Brain microvascular endothelial cell (primary cell): ENCODE data around the gene VPS13C.

Experiments used
- DNase-seq: peaks from one replicate; pipeline ENCODE4 v3.0.0-alpha.2; 2020
- H3K27ac ChIP-seq: fragments of 250-450 bp; sonication (Bioruptor Pico); 2 replicates; pipeline ENCODE4 v1.5.1; 2020; ENCODE audit warnings: mild to moderate bottlenecking, moderate library complexity
- H3K27me3 ChIP-seq: fragments of 250-450 bp; sonication (Bioruptor Pico); replicated peaks from 2 replicates; pipeline ENCODE4 v1.5.1; 2020; ENCODE audit warnings: mild to moderate bottlenecking
- H3K36me3 ChIP-seq: fragments of 250-450 bp; sonication (Bioruptor Pico); replicated peaks from 2 replicates; pipeline ENCODE4 v1.5.1; 2020; ENCODE audit warnings: mild to moderate bottlenecking
- H3K4me3 ChIP-seq: 2 replicates; pipeline ENCODE4 v1.5.1; 2011; ENCODE audit warnings: low read depth, mild to moderate bottlenecking, control low read depth, low read length, moderate library complexity
- in situ Hi-C: cut with HindIII; loops from 2 replicates; pipeline ENCODE4 v1.10.0; 2017; ENCODE audit warnings: low sequenced_read_pairs, low pct_ligation_motif_present
- TF ChIP-seq, protein P1 (sequence below): IDR thresholded peaks from 2 replicates; pipeline ENCODE4 v1.5.1; 2011; ENCODE audit warnings: low read depth, mild to moderate bottlenecking, moderate library complexity, low read length, control low read depth, inconsistent platforms; ENCODE audit errors: missing control alignments

Gene VPS13C

GRCh38 chr15:62093809-62094208 lies 33.6 kb upstream of the VPS13C start:
- TF ChIP-seq, protein P1, sequence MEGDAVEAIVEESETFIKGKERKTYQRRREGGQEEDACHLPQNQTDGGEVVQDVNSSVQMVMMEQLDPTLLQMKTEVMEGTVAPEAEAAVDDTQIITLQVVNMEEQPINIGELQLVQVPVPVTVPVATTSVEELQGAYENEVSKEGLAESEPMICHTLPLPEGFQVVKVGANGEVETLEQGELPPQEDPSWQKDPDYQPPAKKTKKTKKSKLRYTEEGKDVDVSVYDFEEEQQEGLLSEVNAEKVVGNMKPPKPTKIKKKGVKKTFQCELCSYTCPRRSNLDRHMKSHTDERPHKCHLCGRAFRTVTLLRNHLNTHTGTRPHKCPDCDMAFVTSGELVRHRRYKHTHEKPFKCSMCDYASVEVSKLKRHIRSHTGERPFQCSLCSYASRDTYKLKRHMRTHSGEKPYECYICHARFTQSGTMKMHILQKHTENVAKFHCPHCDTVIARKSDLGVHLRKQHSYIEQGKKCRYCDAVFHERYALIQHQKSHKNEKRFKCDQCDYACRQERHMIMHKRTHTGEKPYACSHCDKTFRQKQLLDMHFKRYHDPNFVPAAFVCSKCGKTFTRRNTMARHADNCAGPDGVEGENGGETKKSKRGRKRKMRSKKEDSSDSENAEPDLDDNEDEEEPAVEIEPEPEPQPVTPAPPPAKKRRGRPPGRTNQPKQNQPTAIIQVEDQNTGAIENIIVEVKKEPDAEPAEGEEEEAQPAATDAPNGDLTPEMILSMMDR, result no peak
- Histone ChIP-seq H3K4me3 (no peak overlapping the region), H3K27me3 (no peaks in the 10 kb centered on the region), H3K36me3 (no peaks in the 10 kb centered on the region), H3K27ac (no peak overlapping the region)
- DNase-seq, result no peak
- in situ Hi-C loops, result no loop called here

DNA sequence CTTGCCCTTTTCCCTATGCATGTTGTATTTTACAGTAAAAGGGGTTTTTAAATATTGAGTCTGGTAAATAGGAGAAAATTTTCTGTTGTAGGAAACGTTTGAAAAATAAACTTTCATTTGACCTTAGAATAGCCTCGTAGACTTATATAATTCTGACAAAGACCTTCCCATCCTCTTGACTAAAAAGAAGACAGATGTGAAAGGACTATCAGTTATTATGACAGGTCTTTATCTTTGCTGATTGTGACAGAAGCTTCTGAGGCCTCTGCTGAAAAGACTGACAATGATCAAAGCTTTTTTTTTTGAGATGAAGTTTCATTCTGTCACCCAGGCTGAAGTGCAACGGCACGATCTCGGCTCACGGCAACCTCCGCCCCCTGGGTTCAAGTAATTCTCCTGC lies 30.7 kb upstream of the VPS13C start:
- in situ Hi-C loops, result no loop called here
- Histone ChIP-seq H3K36me3 (no peaks in the 10 kb centered on the region), H3K4me3 (no peak overlapping the region), H3K27me3 (no peaks in the 10 kb centered on the region), H3K27ac (no peak overlapping the region)
- TF ChIP-seq, protein P1, result no peak
- DNase-seq, result no peak

DNA sequence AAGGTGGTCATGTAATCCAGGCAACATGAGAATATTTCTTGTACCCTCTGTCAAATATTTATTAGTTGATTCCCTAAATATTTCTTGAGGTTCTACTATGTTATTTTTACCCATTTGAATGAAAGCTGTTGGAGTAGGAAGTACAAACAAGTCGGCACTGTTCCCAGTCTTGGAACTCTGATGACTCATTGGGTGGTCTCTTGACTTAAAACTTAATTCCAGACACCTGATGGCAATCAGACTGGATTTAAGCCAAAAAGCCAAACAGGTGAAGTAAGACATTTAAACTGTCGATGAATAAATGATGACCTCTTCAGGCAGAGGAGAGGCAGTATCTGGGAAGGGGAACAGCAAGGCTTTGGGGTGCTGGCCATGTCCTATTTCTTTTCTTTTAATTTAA lies 29.4 kb upstream of the VPS13C start:
- in situ Hi-C loops, result no loop called here
- TF ChIP-seq, protein P1, result no peak
- Histone ChIP-seq H3K27me3 (no peaks in the 10 kb centered on the region), H3K4me3 (no peak overlapping the region), H3K36me3 (no peaks in the 10 kb centered on the region), H3K27ac (no peak overlapping the region)
- no peak for DNase-seq

DNA sequence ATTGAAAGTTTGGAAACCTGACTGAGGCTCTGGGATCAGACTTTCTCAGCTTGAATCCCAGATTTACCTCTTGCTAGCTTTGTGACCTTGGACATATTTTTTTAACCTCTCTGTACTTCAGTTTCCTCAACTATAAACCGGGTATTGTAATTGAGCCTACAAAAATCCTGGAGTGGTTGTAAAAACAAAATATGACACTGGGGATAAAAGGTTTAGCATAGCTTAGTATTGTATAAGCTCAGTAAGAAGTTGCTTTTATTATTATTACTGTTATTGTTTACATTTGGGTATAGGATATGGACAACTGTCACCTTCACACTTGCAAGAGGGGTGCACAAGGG lies 28.1 kb upstream of the VPS13C start:
- in situ Hi-C loops, result no loop called here

GRCh38 chr15:62087671-62088352 lies 27.6 kb upstream of the VPS13C start:
- in situ Hi-C loops, result no loop called here
- Histone ChIP-seq H3K27me3 (no peaks in the 10 kb centered on the region), H3K36me3 (no peaks in the 10 kb centered on the region), H3K27ac (no peak overlapping the region), H3K4me3 (no peak overlapping the region)
- TF ChIP-seq, protein P1, result no peak
- DNase-seq, result no peak

More for the DNA sequence above, 28.1 kb upstream of the VPS13C start:
- H3K27ac ChIP-seq, result no peak overlapping the region
- DNase-seq, result no peak
- no peaks in the 10 kb centered on the region for H3K27me3 ChIP-seq
- no peak overlapping the region for H3K4me3 ChIP-seq
- TF ChIP-seq, protein P1, result no peak
- H3K36me3 ChIP-seq, result no peaks in the 10 kb centered on the region

DNA sequence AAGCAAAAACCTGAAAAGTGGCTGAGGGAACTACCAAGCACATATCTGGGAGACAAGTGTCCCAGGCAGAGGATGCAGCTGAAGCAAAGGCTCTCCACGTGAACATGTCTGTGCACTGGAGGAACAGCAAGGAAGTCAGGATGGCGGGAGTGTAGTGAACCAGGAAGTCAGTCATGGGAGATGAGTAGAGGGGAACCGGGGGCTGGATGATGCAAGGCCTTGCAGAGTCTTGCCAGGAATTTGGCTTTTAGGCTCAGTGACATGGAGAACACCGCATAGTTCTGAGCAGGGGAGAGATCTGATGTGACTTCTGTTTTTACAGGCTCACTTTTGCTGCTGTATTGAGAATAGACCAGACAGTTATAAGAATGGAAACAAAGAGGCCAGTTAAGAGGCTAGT lies 25.5 kb upstream of the VPS13C start:
- TF ChIP-seq, protein P1, result no peak
- Histone ChIP-seq H3K36me3 (no peaks in the 10 kb centered on the region), H3K27me3 (no peaks in the 10 kb centered on the region), H3K4me3 (no peak overlapping the region), H3K27ac (no peak overlapping the region)
- DNase-seq, result no peak
- in situ Hi-C loops, result no loop called here
